NOMO-1 treated with DMSO at 0.1 percent for 48 hours (cell line): Measurements from ENCODE around the gene CACNB2.

Experiments
- DNase-seq: peaks from one replicate; lab custom pipeline; 2025; ENCODE audit not compliant: unreplicated experiment; lab: John Stamatoyannopoulos, UW

CACNB2 gene

GRCh38 chr10:18140149-18140956 lies at the start of gene CACNB2:
CACNB2 (plus strand) TSS chr10:18140424.
- no peak for DNase-seq

GRCh38 chr10:18094332-18094731 lies 45.9 kb upstream of the CACNB2 start:
- DNase-seq = no peak

GRCh38 chr10:18094793-18095192 lies 45.4 kb upstream of the CACNB2 start:
- DNase-seq = no peak

GRCh38 chr10:18097524-18097923 lies 42.7 kb upstream of the CACNB2 start:
- no peak for DNase-seq

- no peak for DNase-seq
These were observed 42.0 kb upstream of the CACNB2 start for GRCh38 chr10:18098201-18098600.

GRCh38 chr10:18099415-18099814 lies 40.8 kb upstream of the CACNB2 start:
- DNase-seq = no peak

- peak; percentile 78 for DNase-seq
These were observed 39.6 kb upstream of the CACNB2 start for GRCh38 chr10:18100669-18101068.

- no peak for DNase-seq
These were observed 37.8 kb upstream of the CACNB2 start for GRCh38 chr10:18102404-18102803.

GRCh38 chr10:18104223-18104872 lies 35.9 kb upstream of the CACNB2 start:
- peak; percentile 44 for DNase-seq

GRCh38 chr10:18109341-18109870 lies 30.8 kb upstream of the CACNB2 start:
- DNase-seq = no peak

GRCh38 chr10:18113881-18114280 lies 26.3 kb upstream of the CACNB2 start:
- DNase-seq = no peak

- DNase-seq = no peak
These were observed 22.9 kb upstream of the CACNB2 start for GRCh38 chr10:18117276-18117675.

GRCh38 chr10:18122753-18123152 lies 17.5 kb upstream of the CACNB2 start:
- DNase-seq = no peak

GRCh38 chr10:18133046-18133445 lies 7.2 kb upstream of the CACNB2 start:
- no peak for DNase-seq

GRCh38 chr10:18134509-18134908 lies 5.7 kb upstream of the CACNB2 start:
- no peak for DNase-seq

GRCh38 chr10:18134921-18135320 lies 5.3 kb upstream of the CACNB2 start:
- DNase-seq = no peak

GRCh38 chr10:18136073-18136791 lies 4.0 kb upstream of the CACNB2 start:
- DNase-seq = no peak

GRCh38 chr10:18137111-18137510 lies 3.1 kb upstream of the CACNB2 start:
- DNase-seq = no peak

- DNase-seq = no peak
These were observed 977 bp downstream of the CACNB2 start for GRCh38 chr10:18140957-18141845.

- peak; percentile 28 for DNase-seq
These were observed 1.9 kb downstream of the CACNB2 start for GRCh38 chr10:18142151-18142550.

- no peak for DNase-seq
These were observed 4.2 kb downstream of the CACNB2 start for GRCh38 chr10:18144396-18144795.
